Fibroblast of the conjunctiva (primary cell): ENCODE results near the gene JPH2.
"Not testable (repeated sequence)": the region's sequence is repeated elsewhere in the genome, so short reads cannot be mapped to it uniquely, and the experiment has no call there.

Source experiments
- DNase-seq: peaks from one replicate; pipeline ENCODE4 v3.0.0-alpha.2; 2010; ENCODE audit warnings: low read depth

JPH2 gene

GRCh38 chr20:44211177-44212039, 24.4 kb upstream of the JPH2 start:
- no peak for DNase-seq

- DNase-seq, result peak; percentile 95
Measured at GRCh38 chr20:44210406-44211176, 23.6 kb upstream of the JPH2 start, which contains the start of gene OSER1. OSER1 (minus strand) TSS chr20:44210771; CDS start chr20:44206957, 3,814 bp downstream.

DNA sequence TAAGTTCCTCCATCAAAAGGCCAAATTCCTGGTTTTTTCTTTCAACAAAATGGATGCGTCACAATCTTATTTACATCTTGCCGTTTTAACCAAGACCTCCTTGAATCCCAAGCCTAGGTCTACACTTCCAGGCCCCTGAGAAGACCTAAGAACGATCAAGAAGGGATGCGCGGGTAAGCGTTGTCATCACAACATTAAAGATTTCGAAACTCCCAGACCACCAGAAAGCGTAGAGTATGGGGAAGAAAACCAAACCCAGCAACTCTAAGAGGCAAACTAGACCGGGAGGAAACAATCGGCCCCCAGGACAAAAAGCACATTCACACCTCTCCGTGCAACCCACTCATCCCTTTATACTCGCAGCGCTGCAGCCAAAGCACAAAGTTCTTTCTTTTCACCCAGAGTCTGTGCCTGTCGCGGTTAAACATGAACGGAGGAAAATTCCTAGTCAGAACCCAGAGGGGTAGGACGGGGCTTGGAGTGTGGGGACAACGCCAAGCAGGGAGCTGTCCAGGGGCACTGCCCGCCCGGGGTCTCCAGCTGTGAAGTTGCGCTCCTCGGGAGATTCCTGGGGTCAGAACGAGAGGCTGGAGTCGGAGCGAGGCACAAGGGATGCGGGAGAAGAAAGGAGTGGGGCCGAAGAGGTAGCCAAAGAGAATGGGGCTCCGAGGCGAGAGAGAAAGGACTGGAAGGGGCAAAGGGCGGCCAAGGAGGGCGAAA, 22.9 kb upstream of the JPH2 start:
- DNase-seq, result no peak

DNA sequence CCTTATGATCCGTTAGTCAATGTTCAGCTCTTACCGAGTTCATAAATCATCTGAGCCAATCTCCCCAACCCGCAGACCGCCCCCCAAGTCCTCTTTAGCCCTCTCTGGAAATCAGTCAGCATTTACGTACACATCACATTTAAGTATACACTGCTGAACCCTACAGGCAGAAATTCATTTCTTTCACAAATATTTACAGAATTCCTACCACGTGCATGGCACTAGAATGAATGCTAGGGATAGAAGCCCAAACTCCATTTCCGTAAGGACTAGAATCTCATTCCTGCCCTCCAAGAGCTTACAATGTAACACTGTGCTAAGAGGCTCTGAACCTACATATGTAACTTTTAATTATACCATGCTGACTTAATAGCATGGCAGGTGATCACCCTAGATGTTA, 21.8 kb upstream of the JPH2 start:
- no peak for DNase-seq

DNA sequence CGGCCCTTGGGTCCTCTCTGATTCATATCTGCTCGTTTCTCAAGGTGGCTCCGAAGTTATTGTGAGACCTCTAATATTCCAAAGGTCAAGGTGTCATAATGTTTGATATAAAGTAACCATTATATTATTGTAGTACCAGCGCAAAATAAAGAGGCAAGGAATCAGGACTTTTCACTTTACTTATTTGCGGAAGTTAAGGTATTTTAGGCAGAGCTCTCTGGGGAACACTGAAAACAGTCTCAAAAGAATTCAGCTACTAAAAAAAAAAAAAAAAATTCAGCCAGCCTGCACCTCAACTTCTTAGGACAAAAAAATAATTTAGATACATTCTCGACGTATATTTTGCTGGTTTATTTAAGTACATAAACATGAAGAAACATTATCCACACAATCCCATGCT, 21.2 kb upstream of the JPH2 start:
- no peak for DNase-seq

DNA sequence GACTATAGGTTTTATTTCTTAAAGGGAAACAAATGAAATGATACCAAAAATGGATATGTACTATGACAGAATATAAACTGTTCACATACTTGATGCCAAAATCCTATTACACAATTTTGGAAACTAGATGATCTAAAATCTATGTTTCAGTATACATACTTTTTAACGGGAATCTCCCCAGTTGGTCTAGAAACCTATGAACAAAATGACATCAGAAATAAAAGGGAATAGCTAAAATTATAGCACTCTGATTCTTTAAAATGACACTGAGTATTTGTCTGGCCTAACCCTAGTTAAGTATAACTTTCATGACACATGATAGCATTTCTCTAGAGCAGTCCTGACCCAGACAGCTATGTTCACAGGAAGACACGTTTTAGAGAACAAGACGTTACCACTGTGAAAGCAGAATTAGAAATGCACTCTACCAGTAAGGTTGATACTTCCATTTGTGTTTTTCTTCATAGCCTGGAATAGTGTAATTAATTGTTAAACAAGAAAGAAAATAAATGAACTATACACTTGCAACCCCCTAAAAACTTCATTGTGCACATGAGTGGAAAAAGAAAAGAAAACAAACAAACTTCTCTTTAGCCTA, 20.2 kb upstream of the JPH2 start:
- DNase-seq, result no peak

DNA sequence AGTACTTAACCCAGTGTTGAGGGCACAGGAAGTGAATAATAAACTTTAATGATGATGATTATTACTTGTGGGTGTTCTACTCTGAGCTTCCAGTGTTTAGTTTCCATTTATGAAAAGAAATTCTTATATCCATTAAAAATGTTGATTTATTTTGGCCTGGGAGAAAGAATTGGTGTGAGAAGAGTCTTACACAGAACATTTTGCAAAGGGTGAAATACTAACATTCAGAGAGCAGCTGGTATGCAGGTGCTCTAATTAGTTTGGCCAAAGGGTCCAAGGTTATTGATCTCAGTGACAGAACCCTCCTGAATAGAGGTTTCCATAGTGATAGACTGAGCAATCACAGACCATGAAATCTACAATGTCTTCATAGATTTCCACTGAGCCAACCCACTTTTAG, 19.1 kb upstream of the JPH2 start:
- no peak for DNase-seq

DNA sequence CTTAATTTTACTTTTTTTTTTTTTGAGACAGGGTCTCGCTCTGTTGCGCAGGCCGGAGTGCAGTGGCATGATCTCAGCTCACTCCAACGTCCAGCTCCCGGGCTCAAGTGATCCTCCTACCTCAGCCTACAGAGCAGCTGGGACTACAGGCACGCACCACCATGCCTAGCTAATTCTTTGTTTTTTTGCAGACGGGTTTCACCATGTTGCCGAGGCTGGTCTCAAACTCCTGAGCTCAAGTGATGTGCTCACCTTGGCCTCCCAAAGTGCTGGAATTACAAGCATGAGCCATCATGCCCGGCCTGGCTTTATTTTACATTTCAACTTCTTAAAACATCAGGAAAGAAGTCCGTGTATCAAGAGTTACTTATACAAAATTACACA, 17.8 kb upstream of the JPH2 start:
- no peak for DNase-seq

DNA sequence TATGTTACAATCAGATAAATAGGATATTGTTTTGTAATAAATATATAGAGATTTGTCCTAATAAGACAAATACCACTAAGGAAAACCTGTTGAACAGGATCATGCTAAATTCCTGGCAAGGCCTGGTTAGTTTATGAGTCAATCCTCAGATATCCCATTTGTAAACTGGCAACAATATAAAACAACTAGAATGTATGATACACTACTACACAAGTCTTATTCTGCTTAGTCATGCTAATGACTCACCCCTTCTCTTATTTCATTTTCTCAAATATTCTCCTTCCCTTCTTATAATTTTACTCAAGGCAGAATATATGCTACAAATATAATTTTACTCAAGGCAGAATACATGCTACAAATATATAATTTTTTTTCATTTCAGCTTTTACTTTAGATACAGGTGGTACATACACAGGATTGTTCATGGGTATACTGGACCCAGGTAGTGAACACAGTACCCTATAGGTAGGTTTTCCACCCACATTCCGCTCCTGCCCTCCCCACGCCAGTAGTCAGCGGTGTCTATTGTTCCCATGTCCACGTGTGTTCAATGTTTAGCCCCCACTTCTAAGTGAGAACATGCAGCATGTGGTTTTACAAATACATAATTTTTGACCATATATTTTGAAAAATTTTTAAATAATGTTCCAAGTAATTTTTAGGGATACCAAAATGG, 17.3 kb upstream of the JPH2 start:
- DNase-seq, result peak; percentile 84

DNA sequence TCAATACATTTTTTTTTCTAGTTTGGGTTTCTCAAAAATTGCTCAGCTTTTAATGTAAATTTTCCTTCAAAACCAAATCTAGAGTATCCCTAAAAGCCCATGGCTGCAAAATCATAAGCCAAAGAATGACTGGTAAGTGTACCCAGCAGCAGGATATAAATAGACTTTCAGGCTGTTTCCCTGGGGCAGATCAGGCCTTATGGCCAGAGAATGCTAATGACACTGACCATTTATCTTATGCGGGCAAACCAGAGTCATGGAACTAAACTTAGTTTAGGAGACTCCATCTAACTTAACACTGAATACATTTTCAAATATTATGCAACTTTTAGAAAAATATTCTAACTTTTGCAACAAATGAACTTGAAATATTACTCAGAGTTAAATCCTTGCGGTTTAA, 16.2 kb upstream of the JPH2 start:
- DNase-seq, result no peak

- DNase-seq, result no peak
Measured at GRCh38 chr20:44200983-44201382, 14.0 kb upstream of the JPH2 start.

DNA sequence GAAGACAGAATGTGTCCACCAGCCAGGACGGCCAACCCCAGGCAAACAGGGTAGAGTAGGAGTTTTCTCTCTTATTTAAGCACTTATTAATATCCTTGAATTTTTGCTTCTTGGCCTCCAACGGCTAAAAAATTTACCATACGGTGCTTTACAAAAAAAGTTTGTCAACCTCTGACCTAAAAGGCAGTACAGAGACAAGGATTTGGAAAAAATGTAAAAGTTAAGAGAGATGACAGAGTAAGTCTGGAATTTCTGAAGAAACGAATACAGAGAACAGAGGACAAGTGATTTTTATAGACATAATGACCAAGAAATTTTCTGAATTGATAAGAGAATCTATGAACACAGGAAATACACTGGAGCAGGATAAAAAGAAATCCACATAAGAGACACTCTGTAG, 13.4 kb upstream of the JPH2 start:
- DNase-seq, result no peak

DNA sequence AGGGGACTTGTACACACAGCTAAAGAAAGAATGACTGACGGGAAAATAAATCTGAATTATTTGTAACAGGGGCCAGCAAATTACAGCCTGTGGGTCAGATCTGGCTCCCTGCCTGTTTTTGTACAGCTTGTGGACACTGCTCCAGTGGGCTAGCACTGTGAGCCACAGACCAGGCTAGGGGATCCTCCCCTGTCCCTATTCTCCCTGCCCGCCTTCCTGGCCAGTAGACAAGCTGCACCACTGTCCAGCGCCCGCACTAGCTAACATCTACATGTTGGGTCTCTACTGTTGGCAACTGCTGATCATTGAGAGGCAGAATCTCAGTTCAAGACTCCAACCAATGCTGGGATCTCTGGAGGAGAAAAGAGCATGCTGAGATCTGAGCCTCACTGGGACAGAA, 12.9 kb upstream of the JPH2 start:
- no peak for DNase-seq

DNA sequence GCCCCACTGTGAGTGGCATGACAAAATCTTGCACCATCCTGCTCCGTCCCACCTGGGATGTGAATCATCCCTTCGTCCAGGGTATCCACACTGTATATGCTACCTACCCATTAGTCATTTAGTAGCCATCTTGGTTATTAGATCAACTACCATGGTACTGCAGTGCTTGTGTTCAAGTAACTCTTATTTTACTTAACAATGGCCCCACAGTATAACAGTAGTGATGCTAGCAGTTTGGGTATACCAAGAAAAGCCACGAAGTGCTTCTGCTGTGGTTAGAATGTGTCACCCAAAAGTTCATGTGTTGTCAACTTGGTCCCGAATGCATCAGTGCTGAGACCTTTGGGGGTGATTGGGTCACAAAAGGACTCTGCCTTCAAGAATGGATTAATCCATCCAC, 11.9 kb upstream of the JPH2 start:
- no peak for DNase-seq

- no peak for DNase-seq
Measured at GRCh38 chr20:44196271-44196670, 9.3 kb upstream of the JPH2 start.

GRCh38 chr20:44195605-44196004, 8.6 kb upstream of the JPH2 start:
- no peak for DNase-seq

DNA sequence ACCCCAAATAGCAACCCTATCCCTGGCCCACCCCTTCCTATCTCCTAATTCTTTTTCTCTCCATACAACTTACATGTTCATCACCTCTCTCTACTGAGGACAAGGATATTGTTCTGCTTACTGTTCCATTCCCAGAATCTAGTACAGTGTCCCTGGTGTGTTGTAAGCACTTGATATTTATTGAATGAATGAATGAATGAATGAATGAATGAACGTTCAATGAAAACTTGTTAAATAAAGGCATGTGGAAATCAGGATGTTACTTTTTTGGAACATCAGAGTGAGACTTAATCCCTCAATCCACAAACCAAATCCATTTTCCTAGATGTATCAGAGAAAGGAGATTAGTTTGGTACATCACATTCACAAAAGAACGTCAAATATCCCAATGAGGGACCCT, 6.8 kb upstream of the JPH2 start:
- DNase-seq, result no peak

DNA sequence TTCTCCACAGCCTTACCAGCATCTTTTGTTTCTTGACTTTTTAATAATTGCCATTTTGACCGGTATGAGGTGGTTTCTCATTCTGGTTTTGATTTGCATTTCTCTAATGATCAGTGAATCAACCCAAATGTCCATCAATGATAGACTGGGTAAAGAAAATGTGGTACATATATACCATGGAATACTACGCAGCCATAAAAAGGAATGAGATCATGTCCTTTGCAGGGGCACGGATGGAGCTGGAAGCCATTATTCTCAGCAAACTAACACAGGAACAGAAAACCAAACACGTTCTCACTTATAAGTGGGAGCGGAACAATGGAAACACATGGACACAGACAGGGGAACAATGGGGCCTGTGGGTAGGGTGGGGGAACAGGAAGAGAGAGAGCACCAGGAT, 4.7 kb upstream of the JPH2 start:
- not testable (repeated sequence) for DNase-seq

- DNase-seq, result peak; percentile 72
Measured at GRCh38 chr20:44190197-44190852, 3.3 kb upstream of the JPH2 start.

GRCh38 chr20:44188752-44189151, 1.8 kb upstream of the JPH2 start:
- no peak for DNase-seq
